GM18907 (cell line): Measurements from ENCODE around the gene ANGPT4.
"Not testable (repeated sequence)": the region's sequence is repeated elsewhere in the genome, so short reads cannot be mapped to it uniquely, and the experiment has no call there.

ENCODE experiments used
- ATAC-seq: cut with Tn5 transposase; IDR thresholded peaks from one replicate; pipeline ENCODE4 v1.9.1; 2021; ENCODE audit warnings: mild to moderate bottlenecking, moderate library complexity; ENCODE audit not compliant: unreplicated experiment

ANGPT4 gene

GRCh38 chr20:829551-829950, 86.6 kb downstream of the ANGPT4 start:
- ATAC-seq, result no peak

- no peak for ATAC-seq
Measured at GRCh38 chr20:828987-829386, 87.1 kb downstream of the ANGPT4 start.

GRCh38 chr20:827981-828380, 88.2 kb downstream of the ANGPT4 start:
- ATAC-seq, result not testable (repeated sequence)

- ATAC-seq, result no peak
Measured at GRCh38 chr20:826695-827323, 89.3 kb downstream of the ANGPT4 start.

GRCh38 chr20:825710-826421, 90.3 kb downstream of the ANGPT4 start:
- ATAC-seq, result no peak

- ATAC-seq, result no peak
Measured at GRCh38 chr20:824916-825315, 91.2 kb downstream of the ANGPT4 start.

GRCh38 chr20:824490-824889, 91.6 kb downstream of the ANGPT4 start:
- ATAC-seq, result no peak

- no peak for ATAC-seq
Measured at GRCh38 chr20:823574-823902, 92.6 kb downstream of the ANGPT4 start.

- ATAC-seq, result no peak
Measured at GRCh38 chr20:822651-823573, 93.2 kb downstream of the ANGPT4 start.

- ATAC-seq, result no peak
Measured at GRCh38 chr20:821731-822065, 94.4 kb downstream of the ANGPT4 start.

- no peak for ATAC-seq
Measured at GRCh38 chr20:821046-821730, 94.9 kb downstream of the ANGPT4 start.

- ATAC-seq, result no peak
Measured at GRCh38 chr20:820323-820953, 95.7 kb downstream of the ANGPT4 start.
